Hepatocyte (in vitro differentiated cells): ENCODE results near the gene LCORL. TPM values are rescaled to one million over a fixed set of nuclear protein-coding genes. Genes with fewer than 3 reads are reported as not detected.

Experiments
- DNase-seq: peaks from one replicate; pipeline ENCODE4 v3.0.0-alpha.2; 2016; ENCODE audit warnings: low spot score
- H2AFZ ChIP-seq: fragments of 200-600 bp; sonication (generic); 2 replicates; pipeline ENCODE4 v1.6.0; 2016; ENCODE audit warnings: antibody characterized with exemption, mild to moderate bottlenecking
- H3K27ac ChIP-seq: fragments of 200-600 bp; sonication (generic); 2 replicates; pipeline ENCODE4 v1.5.1; 2016; ENCODE audit warnings: mild to moderate bottlenecking
- H3K27me3 ChIP-seq: fragments of 200-600 bp; sonication (generic); 2 replicates; pipeline ENCODE4 v1.6.1; 2016
- H3K36me3 ChIP-seq: fragments of 200-600 bp; sonication (generic); replicated peaks from 2 replicates; pipeline ENCODE4 v1.5.1; 2016; ENCODE audit warnings: low read depth; ENCODE audit not compliant: insufficient read depth
- H3K4me1 ChIP-seq: fragments of 200-600 bp; sonication (generic); 2 replicates; pipeline ENCODE4 v1.5.1; 2016; ENCODE audit warnings: mild to moderate bottlenecking, moderate library complexity; ENCODE audit not compliant: insufficient read depth
- H3K4me2 ChIP-seq: fragments of 200-600 bp; sonication (generic); 2 replicates; pipeline ENCODE4 v1.6.0; 2016
- H3K4me3 ChIP-seq: fragments of 200-600 bp; sonication (generic); 2 replicates; pipeline ENCODE4 v1.5.1; 2016; ENCODE audit warnings: mild to moderate bottlenecking
- H3K79me2 ChIP-seq: fragments of 200-600 bp; sonication (generic); 2 replicates; pipeline ENCODE4 v1.6.0; 2017; ENCODE audit warnings: mild to moderate bottlenecking
- H3K9me2 ChIP-seq: fragments of 200-600 bp; sonication (generic); replicated peaks from 2 replicates; pipeline ENCODE4 v1.6.0; 2017; ENCODE audit warnings: mild to moderate bottlenecking; ENCODE audit not compliant: insufficient read depth
- H3K9me3 ChIP-seq: fragments of 200-600 bp; sonication (generic); 2 replicates; pipeline ENCODE4 v1.5.1; 2016; ENCODE audit warnings: low read depth, mild to moderate bottlenecking
- H4K20me1 ChIP-seq: fragments of 200-600 bp; sonication (generic); 2 replicates; pipeline ENCODE4 v1.6.0; 2016; ENCODE audit warnings: mild to moderate bottlenecking; ENCODE audit not compliant: insufficient read depth, poor library complexity, severe bottlenecking
- CTCF ChIP-seq: fragments of 200-600 bp; sonication (generic); IDR thresholded peaks from 2 replicates; pipeline ENCODE4 v1.5.1; 2016; ENCODE audit warnings: antibody characterized with exemption, mild to moderate bottlenecking; ENCODE audit not compliant: poor library complexity
- EZH2 ChIP-seq: fragments of 200-600 bp; sonication (generic); IDR thresholded peaks from 2 replicates; pipeline ENCODE4 v1.6.1; 2016; ENCODE audit warnings: antibody characterized with exemption, mild to moderate bottlenecking, borderline replicate concordance
- EZH2phosphoT487 ChIP-seq: fragments of 200-600 bp; sonication (generic); IDR thresholded peaks from one replicate; pipeline ENCODE4 v1.6.1; 2018; ENCODE audit warnings: antibody characterized with exemption, mild to moderate bottlenecking, low read depth, moderate library complexity; ENCODE audit not compliant: unreplicated experiment, severe bottlenecking
- WGBS: methylation state at CpG from one replicate; pipeline ENCODE4 v1.1.6; 2016; ENCODE audit warnings: low lambda C conversion rate; ENCODE audit errors: missing lambda C conversion rate; 5-methylcytosine and 5-hydroxymethylcytosine counted together
- polyA plus RNA-seq: library from polyadenylated mRNA; unstranded; fragments of >200 nt; fragmentation: Nextera tagmentation; extraction: Ambion mirVana; gene quantifications from 2 replicates; pipeline ENCODE4 v1.2.1, GENCODE V29; 2016
- total RNA-seq: library from RNA; depleted of rRNA; stranded (reverse); fragments of >200 nt; gene quantifications from 2 replicates; pipeline ENCODE4 v1.2.3, GENCODE V29; 2014

Gene LCORL
- total and polyA plus RNA-seq, 2 experiments from 2014 or later: 9.4 to 19.6 TPM

GRCh38 chr4:18014269-18014668 lies 7.3 kb downstream of the LCORL start:
- no peaks in the 10 kb centered on the region for H3K9me3 ChIP-seq
- no peaks in the 10 kb centered on the region for H3K36me3 ChIP-seq
- peaks cover 100% of the 10 kb centered on the region for H3K79me2 ChIP-seq
- no peak overlapping the region for H3K4me3 ChIP-seq
- 66% methylated on average over 1 of the region's 1 CpG for WGBS
- no peaks in the 10 kb centered on the region for H3K27me3 ChIP-seq
- no peaks in the 10 kb centered on the region for H3K9me2 ChIP-seq
- H3K4me1 ChIP-seq: peaks cover 21% of the 10 kb centered on the region
- H3K27ac ChIP-seq: no peak overlapping the region
- H2AFZ ChIP-seq: no peak overlapping the region
- H4K20me1 ChIP-seq: peaks cover 71% of the 10 kb centered on the region
- TF ChIP-seq EZH2phosphoT487 (no peak), CTCF (no peak), EZH2 (no peak)
- DNase-seq: no peak
- H3K4me2 ChIP-seq: no peak overlapping the region

- Histone ChIP-seq H2AFZ (no peak overlapping the region), H3K27me3 (no peaks in the 10 kb centered on the region), H3K36me3 (no peaks in the 10 kb centered on the region), H3K27ac (no peak overlapping the region), H4K20me1 (peaks cover 59% of the 10 kb centered on the region), H3K4me3 (no peak overlapping the region), H3K4me2 (no peak overlapping the region), H3K79me2 (peaks cover 100% of the 10 kb centered on the region), H3K9me2 (no peaks in the 10 kb centered on the region), H3K9me3 (no peaks in the 10 kb centered on the region), H3K4me1 (peaks cover 21% of the 10 kb centered on the region)
- 80% methylated on average over 3 of the region's 3 CpGs for WGBS
- TF ChIP-seq EZH2 (no peak), CTCF (no peak), EZH2phosphoT487 (no peak)
- no peak for DNase-seq
Measured at GRCh38 chr4:18012807-18013462, 8.6 kb downstream of the LCORL start.

GRCh38 chr4:18012134-18012806 lies 9.3 kb downstream of the LCORL start:
- peaks cover 21% of the 10 kb centered on the region for H3K4me1 ChIP-seq
- H3K9me3 ChIP-seq: no peaks in the 10 kb centered on the region
- H3K9me2 ChIP-seq: no peaks in the 10 kb centered on the region
- H3K27ac ChIP-seq: peak overlapping the region; percentile 12
- WGBS: 66% methylated on average over 3 of the region's 3 CpGs
- H3K4me2 ChIP-seq: peak overlapping the region; percentile 31
- peaks cover 100% of the 10 kb centered on the region for H3K79me2 ChIP-seq
- H3K4me3 ChIP-seq: no peak overlapping the region
- peaks cover 52% of the 10 kb centered on the region for H4K20me1 ChIP-seq
- H3K27me3 ChIP-seq: no peaks in the 10 kb centered on the region
- no peak overlapping the region for H2AFZ ChIP-seq
- TF ChIP-seq CTCF: no peak
- TF ChIP-seq EZH2: no peak
- no peak for TF ChIP-seq EZH2phosphoT487
- DNase-seq: no peak
- no peaks in the 10 kb centered on the region for H3K36me3 ChIP-seq
